HG02943 (cell line): Measurements from ENCODE around the gene GMCL1.
A peak's percentile ranks its signal among the peaks of the same experiment; 100 is the strongest.
"Not testable (repeated sequence)": the region's sequence is repeated elsewhere in the genome, so short reads cannot be mapped to it uniquely, and the experiment has no call there.

Experiments
- ATAC-seq: cut with Tn5 transposase; IDR thresholded peaks from one replicate; pipeline ENCODE4 v1.9.1; 2021; ENCODE audit warnings: mild to moderate bottlenecking, low read depth, moderate library complexity; ENCODE audit not compliant: unreplicated experiment

Gene GMCL1

DNA sequence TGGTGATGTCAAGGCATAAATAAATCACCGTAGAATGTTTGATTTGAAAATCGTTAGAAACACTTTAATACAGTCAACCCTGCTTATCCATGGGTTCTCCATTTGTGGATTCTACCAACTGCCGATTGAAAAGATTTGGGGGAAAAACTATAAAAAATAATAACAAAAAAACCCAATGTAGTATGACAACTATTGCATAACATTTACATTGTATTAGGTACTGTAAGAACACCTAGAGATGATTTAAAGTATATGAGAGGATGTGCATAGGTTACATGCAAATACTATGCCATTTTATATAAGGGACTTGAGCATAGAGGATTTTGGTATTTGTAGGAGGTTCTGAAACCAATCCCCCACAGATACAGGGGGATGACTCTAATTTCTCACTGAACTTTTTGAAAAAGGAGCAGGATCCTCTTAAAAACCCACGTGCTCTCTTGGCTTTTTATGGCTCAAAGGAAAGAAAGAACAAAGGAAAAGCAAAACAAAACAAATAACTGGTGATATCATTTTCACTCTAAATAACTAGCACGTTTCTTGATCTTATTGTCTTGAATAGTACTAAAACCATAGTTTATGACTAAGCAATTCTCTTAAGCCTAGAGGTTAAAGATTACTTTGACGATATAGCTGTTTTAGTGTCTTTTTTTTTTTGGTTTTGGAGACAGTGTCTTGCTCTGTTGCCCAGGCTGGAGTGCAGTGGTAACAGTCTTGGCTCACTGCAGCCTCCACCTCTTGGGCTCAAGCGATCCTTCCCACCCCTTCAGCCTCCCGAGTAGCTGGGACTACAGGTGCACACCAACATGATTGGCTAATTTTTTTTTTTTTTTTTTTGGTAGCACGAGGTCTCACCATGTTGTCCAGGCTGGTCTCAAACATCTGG lies 17.0 kb downstream of the GMCL1 start:
- no peak for ATAC-seq

DNA sequence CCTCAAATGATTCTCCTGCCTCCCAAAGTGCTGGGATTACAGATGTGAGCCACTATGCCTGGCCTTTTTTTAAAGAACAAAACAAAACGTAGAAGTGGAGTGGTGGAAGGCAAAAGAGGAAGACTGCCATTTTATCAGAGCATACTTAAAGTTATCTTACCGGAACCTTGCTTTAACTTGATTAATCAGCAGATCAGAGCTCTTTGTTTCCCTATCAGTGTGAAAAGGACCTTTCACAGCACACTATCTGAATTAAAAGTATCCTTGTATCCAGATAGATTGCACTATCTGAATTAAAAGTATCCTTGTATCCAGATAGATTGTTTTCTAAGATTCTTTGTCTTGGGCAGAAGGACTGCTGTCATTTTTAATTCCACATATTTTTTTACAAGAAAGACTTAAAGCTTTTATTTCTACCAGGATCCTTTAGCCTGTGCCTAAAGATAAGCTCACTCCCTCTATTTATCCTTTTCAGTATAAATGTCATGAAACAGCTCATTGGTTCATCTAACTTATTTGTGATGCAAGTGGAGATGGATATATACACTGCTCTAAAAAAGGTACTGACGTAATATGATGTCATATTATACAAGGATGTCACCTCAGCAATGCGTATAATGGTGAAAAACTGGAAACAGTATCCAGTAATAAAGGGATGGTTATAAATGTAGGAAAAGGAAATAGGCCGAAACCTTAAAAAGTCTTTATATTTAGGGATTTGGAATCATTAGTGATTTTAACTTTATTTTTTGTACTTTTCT lies 17.8 kb downstream of the GMCL1 start:
- ATAC-seq: no peak

DNA sequence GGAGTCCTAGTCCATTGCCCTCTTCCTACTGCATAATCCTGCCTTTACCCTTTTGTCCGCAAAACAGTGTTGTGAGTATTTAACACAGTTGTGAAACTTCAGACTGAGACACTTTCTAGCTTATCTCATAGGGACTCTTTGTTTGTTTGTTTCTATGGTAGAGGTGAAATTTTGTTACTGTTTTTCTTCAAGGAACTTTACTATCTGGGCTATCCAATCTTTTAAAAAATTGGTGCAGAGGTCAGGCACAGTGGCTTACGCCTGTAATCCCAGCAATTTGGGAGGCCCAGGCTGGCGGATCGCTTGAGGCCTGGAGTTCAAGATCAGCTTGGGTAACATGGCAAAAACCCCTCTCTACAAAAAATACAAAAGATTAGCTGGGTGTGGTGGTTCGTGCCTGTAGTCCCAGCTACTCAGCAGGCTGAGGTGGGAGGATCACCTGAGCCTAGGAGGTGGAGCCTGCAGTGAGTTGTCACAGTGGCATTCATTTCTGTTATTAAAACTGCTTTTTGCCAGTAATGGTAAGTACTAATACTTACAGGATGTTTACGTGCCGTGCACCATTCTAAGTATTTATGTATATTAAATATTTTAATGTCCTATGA lies 18.8 kb downstream of the GMCL1 start:
- no peak for ATAC-seq

DNA sequence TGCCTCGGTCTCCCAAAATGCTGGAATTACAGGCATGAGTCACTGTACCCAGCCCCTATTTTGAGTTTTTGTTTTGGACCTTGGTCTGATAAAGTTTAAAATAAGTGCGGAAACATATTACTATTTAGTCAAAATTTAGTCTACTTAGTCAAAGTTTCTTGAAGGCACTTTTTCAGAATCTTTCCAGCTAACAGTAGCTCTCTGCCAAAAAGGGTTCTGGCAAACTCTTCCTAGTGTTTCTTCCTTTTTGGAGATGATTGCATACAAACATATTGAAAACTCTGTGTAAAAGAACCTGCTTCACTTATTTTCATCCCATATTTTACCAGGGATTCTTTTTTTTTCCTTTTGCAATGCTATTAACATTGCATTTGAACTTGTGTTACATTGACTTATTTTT lies 28.8 kb downstream of the GMCL1 start:
- ATAC-seq: no peak

DNA sequence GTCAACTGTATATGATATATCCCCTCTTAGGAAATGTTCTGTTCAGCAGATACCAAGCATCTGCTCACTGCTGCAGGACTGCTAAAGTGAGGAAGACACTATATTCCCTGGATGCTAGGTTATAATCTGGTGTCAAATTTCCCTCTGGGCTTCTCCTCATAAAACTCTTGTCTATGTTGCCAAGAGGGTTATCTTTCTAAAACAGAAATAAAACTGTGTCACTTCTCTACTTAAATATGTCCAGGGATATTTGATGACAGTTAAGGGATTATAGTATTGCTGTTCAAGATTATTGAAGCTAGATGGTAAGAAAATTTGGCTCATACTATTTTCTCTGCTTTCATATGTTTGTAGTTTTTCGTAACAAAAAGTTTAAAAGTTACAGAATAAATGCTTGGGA lies 33.8 kb downstream of the GMCL1 start:
- ATAC-seq: no peak

DNA sequence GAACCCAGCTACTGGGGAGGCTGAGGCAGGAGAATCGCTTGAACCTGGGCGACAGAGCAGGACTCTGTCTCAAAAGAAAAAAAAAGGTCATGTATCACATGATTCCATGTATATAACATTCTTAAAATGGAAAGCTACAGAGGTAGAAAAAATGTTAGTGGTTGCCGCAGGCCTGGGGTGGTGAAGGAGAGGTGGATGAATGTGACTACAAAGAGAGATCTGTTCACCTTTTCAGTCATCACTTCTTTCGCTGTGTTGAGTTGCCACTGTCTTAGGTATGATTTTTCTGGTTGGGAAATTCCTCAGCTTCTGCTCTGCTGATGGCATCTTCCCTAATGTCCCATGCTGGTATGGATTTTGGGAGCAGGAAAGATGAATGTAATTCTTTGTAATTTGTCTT lies 59.0 kb downstream of the GMCL1 start:
- ATAC-seq: no peak

DNA sequence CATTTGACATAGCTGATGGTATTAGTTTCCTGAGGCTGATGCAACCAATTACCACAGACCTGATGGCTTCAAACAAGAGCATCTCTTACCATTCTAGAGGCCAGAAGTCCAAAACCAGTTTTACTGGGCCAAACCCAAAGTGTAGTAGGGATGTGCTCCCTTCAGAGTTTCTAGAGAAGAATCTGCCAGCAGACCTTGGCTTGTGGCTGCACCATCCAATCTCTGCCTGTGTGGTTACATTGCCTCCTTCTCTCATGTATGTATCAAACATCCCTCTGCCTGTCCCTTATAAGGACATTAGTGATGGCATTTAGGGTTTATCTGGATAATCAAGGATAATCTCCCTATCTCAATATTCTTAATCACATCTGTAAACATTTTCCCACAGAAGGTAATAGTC lies 59.8 kb downstream of the GMCL1 start:
- ATAC-seq: no peak

DNA sequence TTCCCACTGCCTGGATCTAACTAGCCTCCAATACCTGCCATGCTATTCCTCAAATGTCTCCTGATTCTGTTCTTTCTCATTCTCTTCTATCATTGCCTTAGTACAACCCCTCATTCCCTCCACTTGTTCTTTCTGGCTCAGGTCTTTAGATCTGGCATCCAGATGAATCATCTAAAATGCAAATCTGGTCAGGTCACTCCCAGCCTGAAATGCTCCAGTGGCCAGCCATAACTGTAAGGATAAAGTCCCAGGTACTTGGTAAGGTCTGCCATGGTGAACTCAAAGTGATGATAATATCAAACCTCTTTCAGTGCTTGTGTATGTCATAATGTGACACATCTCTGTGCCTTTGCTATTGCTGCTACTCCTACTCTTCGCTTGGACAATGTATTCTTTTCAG lies 61.4 kb downstream of the GMCL1 start:
- ATAC-seq: no peak

DNA sequence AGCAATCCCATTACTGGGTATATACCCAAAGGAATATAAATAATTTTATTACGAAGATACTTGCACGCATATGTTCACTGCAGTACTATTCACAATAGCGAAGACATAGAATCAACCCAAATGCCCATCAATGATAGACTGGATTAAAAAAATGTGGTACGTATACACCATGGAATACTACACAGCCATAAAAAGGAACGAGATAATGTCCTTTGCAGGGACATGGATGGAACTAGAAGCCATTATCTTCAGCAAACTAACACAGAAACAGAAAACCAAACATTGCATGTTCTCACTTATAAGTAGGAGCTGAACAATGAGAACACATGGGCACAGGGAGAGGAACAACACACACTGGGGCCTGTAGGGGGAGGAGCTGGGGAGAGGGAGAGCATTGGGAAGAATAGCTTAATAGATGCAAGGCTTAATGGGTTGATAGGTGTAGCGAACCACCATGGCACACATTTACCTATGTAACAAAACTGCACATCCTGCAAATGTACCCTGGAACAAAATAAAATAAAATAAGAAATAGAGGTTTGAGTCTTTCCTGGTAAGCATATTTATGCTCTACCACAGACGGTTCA lies 63.5 kb downstream of the GMCL1 start:
- ATAC-seq: not testable (repeated sequence)

DNA sequence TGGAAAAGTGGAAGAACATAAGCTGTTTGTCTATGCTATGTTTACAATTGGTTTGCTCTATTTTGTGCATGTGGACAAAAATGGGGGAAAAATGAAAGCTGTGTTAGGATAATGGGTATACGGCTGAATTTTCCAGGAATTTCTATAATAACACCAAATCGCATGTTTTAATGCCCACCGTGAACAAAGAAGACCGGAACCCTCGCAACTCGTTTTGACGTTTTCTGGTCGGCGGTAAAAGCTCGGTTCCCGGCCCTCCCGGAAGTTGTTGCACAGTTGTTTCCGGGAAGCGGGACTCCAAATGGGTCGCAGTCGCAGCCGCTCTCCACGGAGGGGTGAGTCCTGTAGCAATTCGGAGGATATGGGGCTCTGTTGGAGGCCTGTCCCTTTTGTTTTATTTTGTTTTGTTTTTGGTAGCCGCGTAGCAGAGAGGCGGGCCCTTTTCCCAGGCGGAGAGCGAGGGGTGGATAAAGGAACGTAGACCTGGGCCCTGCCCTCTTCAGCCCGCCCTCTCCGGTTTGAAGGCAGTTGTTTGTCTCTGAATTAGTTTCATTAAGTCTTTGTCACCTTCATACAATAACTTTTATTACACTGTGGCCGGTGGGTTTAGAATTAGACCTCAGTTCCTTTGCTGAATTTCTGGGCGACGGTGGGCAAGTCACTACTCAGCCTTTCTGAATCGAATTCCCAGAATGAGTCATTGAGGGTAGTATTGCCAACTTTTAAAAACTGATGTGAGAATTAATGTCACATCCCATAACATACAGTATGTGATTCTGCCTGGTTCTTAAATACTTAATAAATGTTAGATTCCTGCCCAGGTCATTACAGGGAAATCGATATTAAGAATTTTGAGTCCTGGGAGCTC lies 64.5 kb downstream of the GMCL1 start, which contains the start of gene SNRNP27:
TSS of gene SNRNP27 (plus strand) at position 273 of the 868 bp plus-strand sequence. CDS start at position 302, 29 bp downstream.
- no peak for ATAC-seq

DNA sequence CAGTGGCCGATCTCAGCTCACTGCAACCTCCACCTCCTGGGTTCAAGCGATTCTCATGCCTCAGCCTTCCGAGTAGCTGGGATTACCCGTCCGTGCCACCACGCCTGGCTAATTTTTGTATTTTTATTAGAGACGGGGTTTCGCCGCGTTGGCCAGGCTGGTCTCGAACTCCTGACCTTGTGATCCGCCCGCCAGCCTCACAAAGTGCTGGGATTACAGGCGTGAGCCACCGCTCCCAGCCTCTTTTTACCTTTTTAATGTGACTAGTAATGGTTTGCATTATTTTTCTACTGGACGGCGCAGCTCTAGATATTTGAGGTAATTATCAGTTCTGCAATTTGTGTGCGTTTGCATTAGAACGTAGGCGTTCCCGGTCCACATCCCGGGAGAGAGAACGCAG lies 65.3 kb downstream of the GMCL1 start:
- not testable (repeated sequence) for ATAC-seq

DNA sequence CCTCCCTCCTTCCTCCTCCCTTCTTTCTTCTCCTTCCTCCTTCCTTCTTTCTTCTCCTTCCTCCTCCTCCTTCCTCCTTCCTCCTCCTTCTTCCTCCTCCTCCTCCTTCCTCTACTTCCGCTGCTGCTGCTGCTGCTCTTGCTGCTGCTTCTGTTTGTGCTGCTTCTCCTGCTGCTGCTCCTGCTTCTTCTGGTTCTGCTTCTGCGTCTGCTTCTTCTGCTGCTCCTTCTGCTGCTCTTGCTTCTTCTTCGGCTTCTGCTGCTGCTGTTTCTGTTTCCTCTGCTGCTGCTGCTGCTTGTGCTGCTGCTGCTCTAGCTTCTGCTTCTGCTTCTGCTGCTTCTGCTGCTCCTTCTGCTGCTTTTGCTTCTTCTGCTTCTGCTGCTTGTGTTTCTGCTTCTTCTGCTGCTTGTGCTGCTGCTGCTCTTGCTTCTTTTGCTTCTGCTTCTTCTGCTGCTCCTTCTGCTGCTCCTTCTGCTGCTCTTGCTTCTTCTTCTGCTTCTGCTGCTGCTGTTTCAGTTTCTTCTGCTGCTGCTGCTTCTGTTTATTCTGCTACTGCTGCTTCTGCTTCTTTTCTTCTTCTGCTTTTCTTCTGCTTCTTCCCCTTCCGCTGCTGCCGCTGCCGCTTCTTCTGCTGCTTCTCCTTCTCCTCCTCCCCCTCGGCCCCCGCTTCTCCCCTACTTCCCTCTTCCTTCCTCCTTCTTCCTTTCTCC lies 72.9 kb downstream of the GMCL1 start:
- ATAC-seq: no peak

DNA sequence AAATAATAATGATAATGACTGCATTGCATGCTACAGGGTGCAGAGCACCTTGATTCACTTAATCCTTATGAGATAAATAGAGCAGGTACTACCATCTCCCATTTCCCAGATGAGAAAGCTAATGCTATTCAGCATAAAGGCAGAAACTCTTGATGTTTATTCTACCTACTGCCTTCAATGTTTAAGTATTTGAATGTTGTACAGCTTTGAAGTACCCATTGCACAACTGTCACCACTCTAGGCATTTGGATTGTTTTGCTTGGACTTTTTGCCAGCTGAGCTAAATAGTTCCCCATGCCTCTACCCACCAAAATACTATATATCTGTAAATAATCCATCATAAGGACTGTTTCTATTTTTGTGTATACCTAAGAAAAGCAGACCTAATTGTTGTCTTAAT lies 77.8 kb downstream of the GMCL1 start:
- ATAC-seq: no peak

DNA sequence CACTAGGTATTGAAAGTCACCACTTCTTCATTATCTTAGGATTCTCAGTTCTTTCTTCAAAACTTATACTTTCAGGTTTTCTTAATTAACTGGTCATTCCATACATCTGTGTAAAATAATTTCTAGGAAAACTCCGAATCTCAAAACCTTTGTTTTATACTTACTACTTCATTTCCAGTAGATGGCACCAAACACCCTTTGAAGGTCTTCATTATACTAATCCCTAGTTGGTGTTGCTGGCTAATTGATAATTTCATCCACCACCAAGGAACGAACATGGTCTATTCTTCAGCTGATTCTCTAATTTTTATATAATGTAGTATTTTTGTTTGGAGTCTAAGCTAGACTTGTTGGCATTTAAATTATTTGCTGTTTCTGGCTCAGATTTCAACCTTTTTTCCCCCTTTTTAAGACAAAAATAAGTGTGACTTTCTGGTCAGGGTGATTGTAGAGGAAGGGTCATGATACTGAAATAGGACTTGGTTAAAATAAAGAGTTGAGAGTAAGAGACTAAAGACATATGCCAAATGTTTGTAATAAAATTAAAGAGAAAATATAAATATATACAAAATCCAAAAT lies 82.6 kb downstream of the GMCL1 start:
- ATAC-seq: no peak

DNA sequence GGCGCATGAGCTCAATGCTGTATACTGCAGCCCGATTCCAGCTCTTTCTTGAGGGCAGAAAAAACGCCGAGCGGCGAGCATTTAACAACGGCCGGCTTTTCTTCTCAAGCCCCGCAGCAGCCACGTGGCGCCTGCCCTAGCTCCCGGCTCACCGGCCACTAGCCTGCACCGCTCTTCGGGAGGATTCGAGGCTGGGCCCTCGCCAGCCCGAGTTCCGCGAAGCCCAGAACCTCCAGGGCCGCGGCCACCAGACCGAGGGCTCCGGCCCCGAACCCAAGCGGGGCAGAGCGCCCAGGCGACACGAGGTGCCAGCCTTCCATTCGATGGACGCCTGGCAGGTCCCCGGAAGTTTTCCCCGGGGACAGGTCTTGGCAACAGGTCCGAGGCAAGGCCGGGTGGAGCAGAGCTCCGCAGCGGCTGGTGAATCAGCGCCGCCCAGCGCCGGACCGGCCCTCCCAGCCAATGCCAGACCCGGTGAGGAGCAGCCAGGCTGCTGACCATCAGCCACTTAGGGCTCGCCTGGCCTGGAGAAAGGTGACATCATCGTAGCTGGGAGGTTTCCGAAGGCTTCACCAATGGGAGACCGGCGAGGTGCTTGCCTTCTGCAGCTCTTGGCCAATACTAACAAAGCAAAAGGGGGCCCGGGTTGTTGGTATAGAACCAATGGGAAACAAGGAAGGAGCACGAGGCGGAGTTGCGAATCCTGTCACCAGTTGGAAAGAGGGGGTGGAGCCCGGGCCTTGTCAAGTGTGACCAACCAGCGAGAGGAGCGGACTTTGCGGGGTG lies 84.9 kb downstream of the GMCL1 start:
- peak; percentile 95 for ATAC-seq

DNA sequence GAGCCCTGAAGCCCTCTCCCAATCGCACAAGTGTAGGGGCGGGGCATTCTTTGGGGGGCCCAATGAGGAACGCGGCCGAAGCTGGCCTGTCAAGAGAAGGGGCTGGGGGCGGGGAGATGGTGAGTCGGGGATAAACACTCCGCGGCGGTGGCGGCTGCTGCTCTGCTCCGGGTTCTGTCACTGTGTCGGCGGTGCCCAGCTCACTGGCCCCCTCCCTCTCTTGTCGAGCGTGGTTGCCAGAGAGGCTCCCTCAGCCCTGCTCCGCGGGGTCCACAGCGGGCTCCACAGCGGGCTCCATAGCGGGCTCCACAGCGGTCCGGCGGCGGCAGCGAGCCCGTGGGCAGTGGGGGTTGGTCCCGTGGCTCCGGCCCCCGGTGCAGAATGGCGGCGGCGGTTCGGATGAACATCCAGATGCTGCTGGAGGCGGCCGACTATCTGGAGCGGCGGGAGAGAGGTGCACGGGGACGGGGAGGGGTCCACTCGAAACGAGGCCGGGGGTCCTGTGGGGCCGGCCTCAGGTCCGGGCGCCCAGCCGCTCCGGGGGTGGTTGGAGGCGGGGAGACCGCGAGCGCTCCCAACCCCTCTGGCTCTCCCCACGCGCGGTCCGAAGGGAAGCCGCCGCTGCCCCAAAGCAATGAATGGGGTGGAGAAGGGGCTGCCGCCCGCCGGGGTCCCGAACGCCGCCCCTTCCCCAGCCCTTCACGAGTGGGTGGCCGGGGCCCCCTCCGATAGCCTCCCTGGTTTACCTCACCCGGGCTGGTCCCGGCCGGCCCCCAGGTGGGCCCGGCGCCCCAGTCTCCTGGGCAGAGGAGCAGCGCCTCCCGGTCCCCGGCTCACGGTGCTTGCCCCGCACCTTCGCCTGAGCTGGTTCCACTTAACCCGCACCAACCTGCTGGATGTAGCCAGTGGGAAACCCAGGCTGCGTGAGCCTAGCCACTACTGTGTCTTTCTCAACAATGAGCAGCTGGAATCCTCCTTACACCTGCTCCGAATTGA lies 85.8 kb downstream of the GMCL1 start, which contains the start of gene MXD1:
TSS of gene MXD1 (plus strand) at position 160 of the 996 bp plus-strand sequence. CDS start at position 382, 222 bp downstream.
- no peak for ATAC-seq

DNA sequence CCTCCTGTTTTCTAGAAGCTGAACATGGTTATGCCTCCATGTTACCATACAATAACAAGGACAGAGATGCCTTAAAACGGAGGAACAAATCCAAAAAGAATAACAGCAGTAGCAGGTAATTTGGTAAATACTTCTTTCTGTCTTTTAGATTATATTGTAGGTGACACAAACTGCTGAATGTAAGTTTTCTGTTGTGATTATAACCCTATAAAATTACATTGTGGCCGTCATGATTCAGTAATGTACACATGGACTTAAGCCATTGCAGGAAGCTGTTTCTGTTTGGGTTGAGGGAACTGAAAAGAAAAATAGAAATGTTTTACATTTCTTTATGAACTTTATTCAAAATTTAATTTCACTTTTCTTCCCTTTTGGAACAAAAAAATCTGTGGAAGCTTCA lies 86.6 kb downstream of the GMCL1 start:
- ATAC-seq: no peak
